Measurements from ENCODE around the gene BEGAIN.

BEGAIN gene

DNA sequence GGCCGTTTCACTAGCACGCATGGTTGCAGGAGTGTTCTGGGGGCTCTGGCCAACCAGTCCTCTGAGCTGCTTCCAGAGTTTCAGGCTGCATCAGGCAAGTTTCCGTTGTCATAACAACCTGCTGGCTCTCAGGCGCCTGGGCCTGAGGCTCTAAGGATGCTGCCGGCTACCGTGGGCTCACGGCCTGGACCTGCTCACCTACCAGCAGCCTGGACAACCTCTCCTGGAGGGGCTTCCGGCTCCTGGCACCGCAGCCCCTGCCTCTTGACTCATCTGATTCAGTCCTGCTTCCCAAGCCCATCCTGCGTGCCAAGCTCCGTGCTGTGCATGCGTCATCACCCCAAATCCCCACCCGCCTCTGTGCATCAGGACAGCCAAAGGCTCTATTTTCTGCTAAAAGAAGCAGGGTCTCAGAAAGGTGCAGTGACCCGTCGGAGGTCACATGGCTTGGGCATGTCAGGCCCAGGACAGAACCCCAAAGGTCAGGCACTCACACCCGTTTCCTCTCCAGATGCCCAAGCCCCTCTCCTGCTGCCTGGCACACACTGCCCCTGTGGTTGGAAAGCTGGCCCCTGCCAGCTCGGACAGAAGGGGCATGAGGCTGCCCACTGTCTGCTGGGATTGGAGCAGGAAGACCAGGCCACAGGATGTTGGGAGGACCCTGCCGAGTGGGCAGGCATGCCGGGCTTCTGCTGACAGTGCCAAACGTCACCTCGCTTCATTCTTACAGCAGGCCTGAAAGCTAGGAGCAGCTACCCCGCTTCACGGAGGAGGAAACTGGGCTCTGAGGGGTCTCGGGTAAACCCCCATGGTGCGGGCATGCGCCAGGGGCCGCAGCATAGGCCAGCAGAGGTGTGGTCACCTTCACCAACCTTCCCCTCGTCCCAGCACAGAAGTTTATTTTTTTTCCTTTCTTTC lies 5.7 kb downstream of the BEGAIN start:
- no peak overlapping the region for H3K27ac ChIP-seq (ENCODE audit: insufficient read depth, low read length, poor library complexity, severe bottlenecking)
- DNase-seq = no peak
- peaks cover 4% of the 10 kb centered on the region for H3K4me1 ChIP-seq (ENCODE audit: control insufficient read depth, insufficient read depth, low read length, poor library complexity, severe bottlenecking)
- no peaks in the 10 kb centered on the region for H3K36me3 ChIP-seq (ENCODE audit: control insufficient read depth, insufficient read depth, low read length)
- H3K9me3 ChIP-seq (ENCODE audit: control insufficient read depth, low read length) = no peaks in the 10 kb centered on the region
- no peak overlapping the region for H3K4me3 ChIP-seq (ENCODE audit: insufficient read depth, low read depth, low read length, poor library complexity, severe bottlenecking)
- no peaks in the 10 kb centered on the region for H3K27me3 ChIP-seq (replicated peaks; ENCODE audit: control insufficient read depth, insufficient read depth, low read length, poor library complexity, severe bottlenecking)

DNA sequence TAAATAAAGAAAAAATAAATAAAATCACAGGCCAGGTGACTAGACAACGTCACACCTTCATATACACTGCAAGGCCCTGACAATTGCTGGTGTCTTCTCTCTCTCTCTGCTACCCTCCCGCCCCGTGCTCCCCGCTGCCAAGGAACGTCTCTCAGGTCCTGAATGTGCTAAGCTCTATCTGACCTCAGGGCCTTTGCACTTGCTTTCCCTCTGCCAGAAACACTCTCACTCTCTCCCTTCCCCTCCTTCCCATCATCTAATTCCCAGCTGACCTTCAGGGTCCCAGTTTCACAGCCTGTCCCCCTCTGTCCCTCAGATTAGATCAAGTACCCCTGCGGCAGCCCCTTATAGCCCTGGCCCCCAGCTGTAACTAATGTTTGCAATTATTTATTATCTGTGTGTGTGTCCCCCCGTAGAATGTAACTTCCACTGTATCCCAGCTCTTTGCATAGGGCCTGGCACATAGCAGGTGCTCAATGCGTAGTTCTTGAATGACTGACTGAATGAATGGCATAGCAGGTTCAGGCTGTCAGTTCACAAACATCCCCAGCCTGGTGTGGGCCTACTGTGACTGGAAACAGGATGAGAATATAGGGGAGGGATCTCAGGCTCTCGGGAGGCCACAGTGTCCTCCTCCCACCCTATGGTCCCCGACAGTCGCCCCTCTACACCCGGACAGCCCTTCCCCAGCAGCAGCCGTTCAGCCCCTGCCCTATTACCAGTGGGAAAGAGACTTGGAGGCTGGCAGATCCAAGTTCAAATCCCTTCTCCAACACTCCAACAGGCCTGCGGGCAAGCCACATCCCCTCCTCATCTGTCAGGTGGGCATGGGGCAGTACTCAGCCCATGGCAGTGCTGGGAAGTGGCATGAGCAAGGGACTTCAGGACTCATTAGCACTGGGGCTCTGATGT lies 6.6 kb downstream of the BEGAIN start:
- no peaks in the 10 kb centered on the region for H3K36me3 ChIP-seq (ENCODE audit: control insufficient read depth, insufficient read depth, low read length)
- H3K27ac ChIP-seq (ENCODE audit: insufficient read depth, low read length, poor library complexity, severe bottlenecking) = no peak overlapping the region
- no peak overlapping the region for H3K4me3 ChIP-seq (ENCODE audit: insufficient read depth, low read depth, low read length, poor library complexity, severe bottlenecking)
- DNase-seq = no peak
- H3K27me3 ChIP-seq (replicated peaks; ENCODE audit: control insufficient read depth, insufficient read depth, low read length, poor library complexity, severe bottlenecking) = no peaks in the 10 kb centered on the region
- no peaks in the 10 kb centered on the region for H3K4me1 ChIP-seq (ENCODE audit: control insufficient read depth, insufficient read depth, low read length, poor library complexity, severe bottlenecking)
- no peaks in the 10 kb centered on the region for H3K9me3 ChIP-seq (ENCODE audit: control insufficient read depth, low read length)

- Histone ChIP-seq H3K9me3 (ENCODE audit: control insufficient read depth, low read length) (no peaks in the 10 kb centered on the region), H3K27me3 (replicated peaks; ENCODE audit: control insufficient read depth, insufficient read depth, low read length, poor library complexity, severe bottlenecking) (no peaks in the 10 kb centered on the region), H3K36me3 (ENCODE audit: control insufficient read depth, insufficient read depth, low read length) (no peaks in the 10 kb centered on the region), H3K4me1 (ENCODE audit: control insufficient read depth, insufficient read depth, low read length, poor library complexity, severe bottlenecking) (no peaks in the 10 kb centered on the region), H3K4me3 (ENCODE audit: insufficient read depth, low read depth, low read length, poor library complexity, severe bottlenecking) (no peak overlapping the region), H3K27ac (ENCODE audit: insufficient read depth, low read length, poor library complexity, severe bottlenecking) (no peak overlapping the region)
- DNase-seq = no peak
These were observed 8.7 kb downstream of the BEGAIN start for GRCh38 chr14:100578552-100578951.

DNA sequence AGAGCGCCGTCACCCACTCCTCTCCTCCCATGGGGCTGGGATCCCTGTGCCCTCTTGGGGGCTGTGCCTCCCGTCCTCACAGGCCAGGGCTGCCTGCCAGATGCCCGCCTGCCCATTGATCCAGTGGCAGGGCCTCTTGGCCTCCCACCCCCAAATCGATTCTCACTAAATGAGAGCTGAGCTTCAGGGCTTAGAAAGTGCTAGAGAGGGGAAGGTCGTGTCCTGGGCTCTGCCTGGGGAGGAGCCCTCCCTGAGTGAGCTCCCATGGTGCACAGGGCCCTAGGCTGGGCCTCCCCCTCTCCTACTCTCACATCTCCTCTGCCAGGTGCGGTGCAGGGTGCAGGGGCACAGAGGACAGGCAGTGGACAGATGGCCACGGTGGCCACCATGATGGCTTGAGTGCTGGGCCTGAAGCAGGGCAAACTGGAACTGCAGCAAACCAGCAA lies 9.2 kb downstream of the BEGAIN start:
- no peak for DNase-seq
- Histone ChIP-seq H3K4me1 (ENCODE audit: control insufficient read depth, insufficient read depth, low read length, poor library complexity, severe bottlenecking) (no peaks in the 10 kb centered on the region), H3K4me3 (ENCODE audit: insufficient read depth, low read depth, low read length, poor library complexity, severe bottlenecking) (no peak overlapping the region), H3K9me3 (ENCODE audit: control insufficient read depth, low read length) (no peaks in the 10 kb centered on the region), H3K27ac (ENCODE audit: insufficient read depth, low read length, poor library complexity, severe bottlenecking) (no peak overlapping the region), H3K27me3 (replicated peaks; ENCODE audit: control insufficient read depth, insufficient read depth, low read length, poor library complexity, severe bottlenecking) (no peaks in the 10 kb centered on the region), H3K36me3 (ENCODE audit: control insufficient read depth, insufficient read depth, low read length) (no peaks in the 10 kb centered on the region)

GRCh38 chr14:100577321-100577985 lies 9.8 kb downstream of the BEGAIN start:
- H3K9me3 ChIP-seq (ENCODE audit: control insufficient read depth, low read length) = no peaks in the 10 kb centered on the region
- H3K4me1 ChIP-seq (ENCODE audit: control insufficient read depth, insufficient read depth, low read length, poor library complexity, severe bottlenecking) = no peaks in the 10 kb centered on the region
- H3K27ac ChIP-seq (ENCODE audit: insufficient read depth, low read length, poor library complexity, severe bottlenecking) = no peak overlapping the region
- no peaks in the 10 kb centered on the region for H3K27me3 ChIP-seq (replicated peaks; ENCODE audit: control insufficient read depth, insufficient read depth, low read length, poor library complexity, severe bottlenecking)
- H3K36me3 ChIP-seq (ENCODE audit: control insufficient read depth, insufficient read depth, low read length) = no peaks in the 10 kb centered on the region
- DNase-seq = no peak
- H3K4me3 ChIP-seq (ENCODE audit: insufficient read depth, low read depth, low read length, poor library complexity, severe bottlenecking) = no peak overlapping the region

- Histone ChIP-seq H3K27ac (ENCODE audit: insufficient read depth, low read length, poor library complexity, severe bottlenecking) (no peak overlapping the region), H3K9me3 (ENCODE audit: control insufficient read depth, low read length) (no peaks in the 10 kb centered on the region), H3K4me1 (ENCODE audit: control insufficient read depth, insufficient read depth, low read length, poor library complexity, severe bottlenecking) (no peaks in the 10 kb centered on the region), H3K36me3 (ENCODE audit: control insufficient read depth, insufficient read depth, low read length) (no peaks in the 10 kb centered on the region), H3K27me3 (replicated peaks; ENCODE audit: control insufficient read depth, insufficient read depth, low read length, poor library complexity, severe bottlenecking) (no peaks in the 10 kb centered on the region), H3K4me3 (ENCODE audit: insufficient read depth, low read depth, low read length, poor library complexity, severe bottlenecking) (no peak overlapping the region)
- no peak for DNase-seq
These were observed 10.8 kb downstream of the BEGAIN start for GRCh38 chr14:100576091-100577085.

DNA sequence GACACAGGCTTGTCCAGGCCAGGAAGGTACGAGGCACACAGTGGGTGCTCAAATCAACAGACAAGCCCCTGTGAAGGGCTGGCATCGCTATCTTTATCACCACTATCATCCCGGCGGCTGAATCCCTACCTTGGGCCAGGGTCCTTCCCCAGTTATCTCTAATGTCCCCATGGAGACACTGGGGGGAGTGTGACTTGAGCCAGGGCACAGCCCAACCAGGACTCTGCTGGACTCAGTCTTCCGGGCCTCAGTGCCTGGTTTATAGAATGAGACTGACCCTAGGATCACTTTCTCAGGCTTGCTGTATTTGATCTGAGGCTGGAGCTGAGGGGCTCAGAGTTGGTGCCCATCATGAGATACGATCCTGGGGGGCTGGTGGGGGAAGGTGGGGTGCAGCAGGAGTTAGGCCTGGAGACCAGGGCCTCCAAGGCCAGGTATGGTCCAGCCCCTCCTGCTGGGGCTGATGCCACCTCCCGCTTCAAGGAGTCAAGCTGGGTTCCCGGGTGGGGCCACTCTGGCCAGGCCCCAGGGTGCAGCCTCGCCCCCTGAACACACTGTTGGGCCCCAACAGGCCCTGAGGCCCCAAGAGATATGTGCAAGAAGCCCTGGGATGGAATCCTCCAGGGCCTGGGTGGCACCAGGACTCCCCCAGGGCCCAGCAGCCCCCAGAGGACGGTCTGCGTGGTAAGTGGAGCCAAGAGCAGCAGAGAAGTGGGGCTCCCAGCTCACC lies 11.8 kb downstream of the BEGAIN start:
- Histone ChIP-seq H3K27ac (ENCODE audit: insufficient read depth, low read length, poor library complexity, severe bottlenecking) (no peak overlapping the region), H3K27me3 (replicated peaks; ENCODE audit: control insufficient read depth, insufficient read depth, low read length, poor library complexity, severe bottlenecking) (no peaks in the 10 kb centered on the region)

DNA sequence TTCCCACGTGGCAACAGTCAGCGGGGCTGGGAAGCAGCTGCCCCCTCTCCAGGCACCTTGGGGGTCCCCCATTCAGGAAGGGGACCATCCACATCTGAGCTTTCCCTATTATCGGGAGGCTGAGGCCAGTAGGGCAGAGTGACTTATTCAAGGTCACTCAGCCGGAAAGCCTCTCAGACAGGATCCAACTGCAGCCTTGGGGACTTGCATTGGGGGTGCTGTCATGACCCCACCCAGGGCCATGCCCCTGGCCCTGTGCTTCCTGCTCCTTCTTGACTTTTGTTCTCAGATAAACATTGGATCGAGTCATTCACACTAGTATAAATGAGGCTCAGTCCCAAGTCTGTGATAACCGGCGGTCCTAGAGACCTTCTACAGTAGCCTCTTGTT lies 12.6 kb downstream of the BEGAIN start:
- Histone ChIP-seq H3K36me3 (ENCODE audit: control insufficient read depth, insufficient read depth, low read length) (no peaks in the 10 kb centered on the region), H3K4me1 (ENCODE audit: control insufficient read depth, insufficient read depth, low read length, poor library complexity, severe bottlenecking) (no peaks in the 10 kb centered on the region), H3K27ac (ENCODE audit: insufficient read depth, low read length, poor library complexity, severe bottlenecking) (no peak overlapping the region), H3K27me3 (replicated peaks; ENCODE audit: control insufficient read depth, insufficient read depth, low read length, poor library complexity, severe bottlenecking) (peaks cover 1% of the 10 kb centered on the region), H3K9me3 (ENCODE audit: control insufficient read depth, low read length) (no peaks in the 10 kb centered on the region), H3K4me3 (ENCODE audit: insufficient read depth, low read depth, low read length, poor library complexity, severe bottlenecking) (no peak overlapping the region)
- DNase-seq = no peak

More for the DNA sequence above, 11.8 kb downstream of the BEGAIN start:
- DNase-seq = no peak
- Histone ChIP-seq H3K36me3 (ENCODE audit: control insufficient read depth, insufficient read depth, low read length) (no peaks in the 10 kb centered on the region), H3K4me1 (ENCODE audit: control insufficient read depth, insufficient read depth, low read length, poor library complexity, severe bottlenecking) (no peaks in the 10 kb centered on the region), H3K4me3 (ENCODE audit: insufficient read depth, low read depth, low read length, poor library complexity, severe bottlenecking) (no peak overlapping the region), H3K9me3 (ENCODE audit: control insufficient read depth, low read length) (no peaks in the 10 kb centered on the region)

Data from effector memory CD4-positive, alpha-beta T cell (primary cell).